Astrocyte (in vitro differentiated cells and primary cell): ENCODE data around the gene YJEFN3.

Source experiments
- EZH2 ChIP-seq: IDR thresholded peaks from 2 replicates; pipeline ENCODE4 v1.6.1; 2012; ENCODE audit warnings: mild to moderate bottlenecking, low read length, inconsistent platforms; ENCODE audit not compliant: insufficient read depth
- TF ChIP-seq, protein P1 (sequence below): IDR thresholded peaks from 2 replicates; pipeline ENCODE4 v1.5.1; 2011; ENCODE audit warnings: low read depth, mild to moderate bottlenecking, inconsistent platforms, low read length, moderate library complexity; ENCODE audit not compliant: insufficient read depth

GRCh38 chr19:19558636-19559035 is 29.9 kb downstream of the YJEFN3 start:
- no peak for TF ChIP-seq EZH2
- TF ChIP-seq, protein P1, sequence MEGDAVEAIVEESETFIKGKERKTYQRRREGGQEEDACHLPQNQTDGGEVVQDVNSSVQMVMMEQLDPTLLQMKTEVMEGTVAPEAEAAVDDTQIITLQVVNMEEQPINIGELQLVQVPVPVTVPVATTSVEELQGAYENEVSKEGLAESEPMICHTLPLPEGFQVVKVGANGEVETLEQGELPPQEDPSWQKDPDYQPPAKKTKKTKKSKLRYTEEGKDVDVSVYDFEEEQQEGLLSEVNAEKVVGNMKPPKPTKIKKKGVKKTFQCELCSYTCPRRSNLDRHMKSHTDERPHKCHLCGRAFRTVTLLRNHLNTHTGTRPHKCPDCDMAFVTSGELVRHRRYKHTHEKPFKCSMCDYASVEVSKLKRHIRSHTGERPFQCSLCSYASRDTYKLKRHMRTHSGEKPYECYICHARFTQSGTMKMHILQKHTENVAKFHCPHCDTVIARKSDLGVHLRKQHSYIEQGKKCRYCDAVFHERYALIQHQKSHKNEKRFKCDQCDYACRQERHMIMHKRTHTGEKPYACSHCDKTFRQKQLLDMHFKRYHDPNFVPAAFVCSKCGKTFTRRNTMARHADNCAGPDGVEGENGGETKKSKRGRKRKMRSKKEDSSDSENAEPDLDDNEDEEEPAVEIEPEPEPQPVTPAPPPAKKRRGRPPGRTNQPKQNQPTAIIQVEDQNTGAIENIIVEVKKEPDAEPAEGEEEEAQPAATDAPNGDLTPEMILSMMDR = no peak
